ENCODE results near the gene PTPRM.
A peak's percentile ranks its signal among the peaks of the same experiment; 100 is the strongest.

The PTPRM gene

DNA sequence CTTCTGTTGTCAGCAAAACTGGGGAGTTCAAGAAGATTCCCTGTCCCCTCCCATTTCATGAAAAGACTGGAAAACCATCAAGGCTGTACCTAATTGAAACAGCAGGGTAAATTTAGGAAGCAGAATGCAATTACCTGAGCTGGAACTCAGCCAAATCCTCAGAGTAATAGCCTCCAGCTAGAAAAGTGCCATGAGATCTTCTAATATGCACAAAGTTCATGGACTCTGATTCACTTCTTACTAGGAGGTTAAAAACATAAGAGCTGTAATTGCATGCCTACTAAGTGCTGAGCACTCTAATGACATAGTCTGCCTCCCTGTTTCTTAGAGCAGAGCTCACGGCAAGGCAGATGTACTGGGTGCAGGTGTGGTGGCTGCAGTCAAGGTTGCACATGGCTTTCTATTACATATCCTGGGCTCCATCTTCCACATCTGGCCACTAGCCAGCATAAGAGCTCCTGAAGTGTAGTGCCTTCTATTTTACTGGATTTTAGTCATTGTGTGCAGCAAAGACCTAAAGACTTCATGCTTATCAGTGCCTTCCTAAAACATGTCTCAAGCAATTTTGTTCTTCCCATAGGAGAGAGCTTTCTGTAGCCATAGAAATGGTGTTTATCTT is 341.7 kb downstream of the PTPRM start:
- no peak for DNase-seq

DNA sequence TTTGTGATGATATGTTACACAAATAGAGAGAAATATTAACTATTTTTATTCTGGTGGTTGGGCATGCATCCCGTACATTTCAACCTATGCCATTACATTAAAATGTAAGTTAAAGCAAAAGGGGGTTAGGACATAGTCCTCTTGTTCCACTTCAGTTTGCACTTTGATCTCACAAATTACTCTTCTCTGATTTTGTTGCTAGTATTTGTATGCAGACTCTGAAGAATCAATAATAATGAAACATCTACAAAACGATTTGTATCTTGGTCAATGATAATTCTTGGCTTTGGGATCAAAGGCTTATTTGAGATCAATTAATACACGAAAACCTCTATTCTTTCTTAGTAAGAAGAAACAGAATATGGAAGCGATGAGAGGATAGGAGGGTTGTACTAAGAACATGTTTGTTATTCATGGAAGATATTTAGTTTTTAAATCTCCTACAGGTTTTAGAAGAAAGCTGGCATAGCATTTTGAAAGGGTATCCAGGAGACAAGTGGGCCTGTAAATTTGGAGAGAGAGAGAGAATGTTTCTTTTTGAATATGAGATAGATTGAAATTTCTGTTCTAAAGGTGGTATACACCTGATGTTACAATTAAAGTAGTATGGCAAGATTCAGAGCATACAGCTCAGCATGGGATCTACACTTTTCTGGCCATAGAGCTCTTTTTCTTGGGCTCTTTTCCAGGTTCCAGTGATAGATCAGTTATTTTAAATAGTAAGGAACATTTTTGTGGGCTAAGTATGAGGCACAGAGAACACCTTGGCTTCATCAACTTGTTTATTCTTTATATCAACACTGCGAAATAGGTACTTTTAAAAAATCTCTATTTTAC is 347.9 kb downstream of the PTPRM start:
- no peak for DNase-seq

DNA sequence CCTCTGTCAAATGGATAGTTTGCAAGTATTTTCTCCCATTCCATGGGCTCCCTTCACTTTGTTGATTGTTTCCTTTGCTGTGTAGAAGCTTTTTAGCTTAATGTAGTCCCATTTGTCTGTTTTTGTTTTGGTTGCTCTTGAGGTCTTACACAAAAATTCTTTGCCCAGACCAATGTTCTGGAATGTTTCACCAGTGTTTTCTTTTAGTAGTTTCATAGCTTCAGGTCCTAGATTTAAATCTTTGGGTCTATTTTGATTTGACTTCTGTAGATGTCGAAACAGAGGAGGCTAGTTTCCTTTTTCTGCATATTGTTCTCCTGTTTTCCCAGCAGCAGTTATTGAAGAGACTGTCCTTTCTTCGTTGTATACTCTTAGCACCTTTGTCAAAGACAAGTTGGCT is 351.6 kb downstream of the PTPRM start:
- DNase-seq: no peak

- no peak for DNase-seq
These were observed 352.4 kb downstream of the PTPRM start for GRCh38 chr18:7919565-7919964.

- no peak for DNase-seq
These were observed 354.9 kb downstream of the PTPRM start for GRCh38 chr18:7921938-7922587.

DNA sequence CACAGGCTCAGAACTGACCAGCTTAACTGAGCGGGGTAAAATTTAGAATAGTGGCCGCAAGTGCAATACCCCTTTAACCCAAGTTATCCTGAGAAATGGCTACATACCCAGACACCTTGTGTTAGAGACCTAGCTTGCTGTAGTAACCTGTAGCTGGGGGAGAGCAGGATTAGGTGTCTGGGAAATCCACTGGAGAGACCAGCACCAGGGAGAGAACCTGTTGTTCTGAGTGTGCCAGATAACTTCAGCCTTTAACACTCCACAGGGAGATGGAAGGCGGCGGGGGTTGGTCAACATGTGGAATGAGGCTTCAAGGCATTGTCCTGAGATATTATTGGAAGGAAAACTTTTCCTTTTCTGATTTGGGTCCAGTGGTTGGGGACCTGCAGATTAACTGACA is 356.0 kb downstream of the PTPRM start:
- no peak for DNase-seq

DNA sequence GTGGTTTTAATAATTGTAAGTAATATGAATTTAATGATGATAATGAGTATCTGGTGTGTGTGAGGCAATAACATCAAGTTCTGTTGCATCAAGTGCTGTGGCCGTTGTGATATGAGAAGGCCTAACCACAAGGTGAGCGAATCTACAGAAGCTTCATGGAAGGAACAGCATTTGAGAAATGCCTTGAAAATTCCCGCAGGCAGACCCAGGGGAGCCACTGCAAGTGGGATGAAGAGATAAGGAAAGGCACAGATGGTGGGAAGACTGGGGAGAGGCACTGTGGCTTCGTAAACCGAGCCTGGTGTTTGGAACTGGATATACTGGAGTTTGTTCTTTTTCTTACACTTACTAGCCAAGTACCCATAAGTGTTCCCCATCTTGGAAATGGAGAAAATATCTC is 357.5 kb downstream of the PTPRM start:
- DNase-seq: no peak

DNA sequence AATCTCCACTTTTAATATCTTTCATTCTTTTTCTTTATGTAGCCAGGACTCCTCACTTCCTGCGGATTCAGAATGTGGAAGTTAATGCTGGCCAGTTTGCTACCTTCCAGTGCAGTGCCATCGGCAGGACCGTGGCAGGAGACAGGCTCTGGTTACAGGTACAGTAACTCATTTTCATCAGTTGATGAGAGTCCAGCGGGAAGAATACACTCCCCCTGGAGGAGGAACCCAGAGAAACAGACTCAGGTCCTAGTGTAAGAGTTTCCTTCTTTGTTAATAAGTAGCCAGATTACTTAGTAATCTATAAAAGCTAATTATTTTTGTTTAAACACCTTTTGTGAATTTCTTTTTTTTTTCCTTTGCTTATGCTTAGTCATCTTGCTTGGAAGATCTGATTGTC is 359.4 kb downstream of the PTPRM start:
- no peak for DNase-seq

DNA sequence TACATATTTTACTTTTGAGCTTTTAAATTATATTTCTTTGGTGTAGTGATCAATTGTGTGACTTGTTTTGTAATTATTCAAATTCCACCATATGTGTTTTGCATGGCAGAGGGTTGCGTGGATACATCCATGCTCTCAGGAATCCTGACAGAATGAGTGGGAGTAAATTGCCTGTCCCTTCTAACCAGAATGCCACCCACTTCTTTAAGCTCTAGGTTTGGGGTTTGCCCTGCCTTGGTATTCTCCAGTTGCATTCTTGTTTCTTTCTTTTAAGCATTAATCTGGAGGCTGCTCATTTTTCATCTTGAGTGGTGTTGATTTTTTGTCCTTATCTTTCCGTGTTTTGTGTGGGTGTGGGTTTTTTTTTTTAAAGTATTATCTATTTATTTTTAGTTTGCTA is 360.0 kb downstream of the PTPRM start:
- no peak for DNase-seq

DNA sequence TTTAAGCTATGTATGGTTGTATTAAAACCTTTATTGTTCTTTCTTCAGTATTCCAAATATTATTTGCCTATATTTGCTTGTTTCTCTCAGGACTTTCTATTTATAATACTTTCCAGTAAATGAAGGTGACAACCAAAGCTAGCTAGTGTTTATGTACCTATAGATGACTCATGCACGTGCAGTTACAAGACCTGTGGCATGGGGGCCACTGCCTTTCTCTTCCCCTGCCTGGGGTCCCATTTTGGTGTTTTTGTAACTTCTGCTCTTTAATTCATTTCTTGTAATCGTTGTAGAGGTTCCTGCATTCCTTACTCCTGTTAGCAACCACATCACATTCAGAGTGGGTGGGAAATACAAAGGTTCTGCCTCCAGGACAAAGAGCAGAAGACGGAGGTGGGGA is 364.6 kb downstream of the PTPRM start:
- no peak for DNase-seq

GRCh38 chr18:7937268-7937667 is 370.2 kb downstream of the PTPRM start:
- DNase-seq: no peak

DNA sequence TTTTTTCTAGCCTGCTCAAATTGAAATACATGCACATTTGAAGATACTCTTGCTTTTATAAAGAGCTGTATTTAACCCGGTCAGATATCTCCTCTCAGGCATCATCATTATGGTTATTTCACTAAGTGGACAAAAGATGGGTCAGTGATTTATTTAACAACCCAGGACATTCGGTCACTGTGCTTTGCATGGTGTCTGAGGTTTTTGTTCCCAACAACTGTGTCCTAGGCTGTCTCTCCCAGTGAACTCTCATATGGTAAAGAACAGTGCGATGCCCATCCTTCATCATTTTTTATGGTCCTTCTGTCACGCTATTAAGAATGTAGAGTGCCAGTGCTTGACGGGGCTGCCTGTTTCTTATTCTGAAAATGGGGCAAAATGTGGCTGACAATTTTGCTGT is 372.4 kb downstream of the PTPRM start:
- no peak for DNase-seq

GRCh38 chr18:7940379-7940778 is 373.3 kb downstream of the PTPRM start:
- no peak for DNase-seq

DNA sequence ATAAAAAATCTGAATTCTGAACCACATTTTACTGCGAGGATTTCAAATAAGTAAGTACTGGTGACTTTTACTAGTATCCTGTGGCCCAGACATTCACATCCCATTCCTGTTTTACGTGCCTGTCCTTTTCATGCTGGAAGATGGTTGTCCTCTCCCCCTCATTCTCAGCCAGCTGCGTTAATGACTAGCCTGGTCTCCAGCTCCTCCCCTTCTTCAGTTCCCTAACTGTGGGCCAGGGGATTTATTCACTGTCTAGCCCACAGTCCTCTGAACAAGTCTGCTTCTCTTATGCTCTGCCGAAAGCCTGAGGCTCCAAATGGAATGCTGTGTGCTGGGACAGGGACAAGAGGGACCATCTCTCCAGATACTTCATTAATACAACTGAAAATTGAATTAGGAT is 373.9 kb downstream of the PTPRM start:
- no peak for DNase-seq

DNA sequence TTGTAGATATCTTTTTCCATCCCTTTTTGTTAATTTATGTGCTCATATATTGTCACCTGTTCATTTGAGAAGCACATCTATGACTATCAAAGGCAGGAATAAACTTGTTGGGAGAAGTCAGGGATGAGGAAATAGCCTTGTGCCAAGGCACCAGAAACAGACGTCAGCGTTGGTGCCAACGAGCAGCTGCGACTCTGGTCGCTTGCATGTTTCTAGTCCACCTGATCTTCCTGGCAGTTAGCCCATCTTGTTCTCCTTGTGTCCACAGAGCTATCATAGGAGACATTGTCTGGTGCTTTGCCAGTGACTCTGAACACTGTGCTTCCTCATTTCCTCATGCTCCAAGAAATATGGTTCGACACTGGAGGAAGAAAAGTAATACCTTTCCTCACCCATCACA is 374.4 kb downstream of the PTPRM start:
- no peak for DNase-seq

DNA sequence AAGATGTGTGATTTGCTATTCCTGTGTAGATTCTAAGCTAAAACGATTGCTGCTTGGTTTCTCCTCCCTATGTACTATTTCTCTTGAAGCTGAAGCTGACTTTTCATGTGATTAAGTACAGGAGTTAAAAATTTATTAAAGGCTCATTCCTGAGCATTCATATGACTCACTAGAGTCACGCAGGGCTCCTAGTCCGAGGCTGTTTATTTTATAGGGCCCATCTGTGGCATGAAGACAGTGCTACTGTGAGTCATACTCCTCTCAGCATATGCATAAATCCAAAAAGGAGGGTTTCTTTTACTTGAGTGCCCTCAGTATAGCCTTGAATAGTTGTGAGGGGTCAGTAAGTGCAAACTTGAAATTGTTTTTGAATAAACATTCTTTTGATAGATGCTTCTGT is 378.8 kb downstream of the PTPRM start:
- no peak for DNase-seq

DNA sequence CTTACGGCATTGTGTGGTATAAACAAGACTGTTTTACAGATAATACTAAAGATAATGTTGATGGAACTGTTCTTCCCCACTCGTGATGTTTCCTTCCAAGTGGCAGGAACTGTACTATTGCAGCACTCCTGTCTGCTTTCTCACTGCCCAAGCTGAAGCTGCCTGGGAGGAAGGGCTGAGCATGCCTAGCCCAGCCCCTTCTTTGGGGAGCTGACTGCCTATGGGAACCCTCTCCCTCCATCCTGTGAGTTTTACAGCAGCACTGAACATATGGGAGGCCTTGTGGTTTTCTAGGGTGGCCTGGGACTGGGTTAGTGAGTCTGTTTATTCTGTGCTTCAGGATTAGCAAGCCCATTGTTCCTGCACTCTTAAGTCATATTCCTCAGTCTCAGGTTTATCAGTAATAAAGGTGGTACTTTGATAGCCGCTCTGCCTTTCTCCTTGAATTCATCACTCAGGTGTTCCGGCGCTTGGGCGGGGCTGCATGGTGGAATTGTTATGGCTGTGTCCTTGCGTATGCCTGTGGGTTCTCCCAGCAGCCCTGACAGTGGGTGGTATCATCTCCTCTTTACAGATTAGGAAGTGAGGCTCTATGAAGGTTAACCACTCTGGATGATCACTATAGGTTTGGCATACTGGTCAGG is 379.7 kb downstream of the PTPRM start:
- peak in 1 of 2 experiments; percentile 5 for DNase-seq

DNA sequence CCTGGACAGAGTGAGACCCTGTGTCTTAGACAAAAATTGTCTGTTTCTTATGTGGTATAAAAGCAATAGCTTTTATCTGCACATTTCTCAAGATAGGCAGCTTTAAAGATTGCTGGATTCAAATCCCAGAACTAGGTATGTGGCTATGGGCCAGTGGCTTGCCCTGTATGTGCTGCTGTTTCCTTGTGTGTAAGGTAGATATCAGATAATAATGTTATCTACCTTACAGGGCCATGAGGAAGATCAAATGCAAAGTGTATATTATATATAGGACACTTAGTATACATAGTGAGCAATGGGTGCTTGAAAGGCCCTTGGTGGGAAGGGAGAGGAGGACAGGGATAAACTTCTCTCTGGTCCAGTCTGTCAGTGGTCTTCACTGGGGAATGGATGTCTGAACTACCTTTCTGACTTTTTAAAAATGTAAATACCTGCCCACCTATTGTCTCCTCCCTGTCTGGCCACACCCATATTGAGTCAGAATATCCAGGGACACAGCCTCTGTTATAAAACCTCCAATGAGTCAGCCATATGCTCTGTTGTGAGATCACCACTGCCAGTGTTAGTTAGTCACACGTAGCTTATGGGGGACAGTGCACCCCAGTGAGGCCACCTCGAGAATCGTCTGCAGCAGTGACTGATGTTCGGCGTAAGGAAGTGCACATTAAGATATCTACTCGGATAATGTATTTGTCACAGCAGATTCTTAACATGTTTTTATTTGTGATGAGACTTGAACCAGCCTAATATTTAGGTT is 383.4 kb downstream of the PTPRM start:
- DNase-seq: no peak

GRCh38 chr18:7953095-7953958 is 386.2 kb downstream of the PTPRM start:
- no peak for DNase-seq

- no peak for DNase-seq
These were observed 387.1 kb downstream of the PTPRM start for GRCh38 chr18:7954238-7954637.

DNA sequence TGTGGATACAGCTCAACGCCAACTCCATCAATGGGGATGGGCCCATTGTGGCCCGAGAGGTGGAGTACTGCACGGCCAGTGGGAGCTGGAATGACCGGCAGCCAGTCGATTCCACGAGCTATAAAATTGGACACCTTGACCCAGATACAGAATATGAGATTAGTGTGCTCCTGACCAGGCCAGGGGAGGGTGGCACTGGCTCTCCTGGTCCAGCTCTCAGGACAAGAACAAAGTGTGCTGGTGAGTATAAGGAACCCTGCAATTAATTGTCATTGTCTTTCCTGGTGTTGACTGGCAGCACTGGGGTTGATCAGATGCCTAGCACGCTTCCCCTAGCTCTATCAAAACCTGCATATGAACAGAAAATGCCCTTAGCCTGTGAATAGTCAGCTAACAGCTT is 388.1 kb downstream of the PTPRM start:
- no peak for DNase-seq

- DNase-seq: no peak
These were observed 390.2 kb downstream of the PTPRM start for GRCh38 chr18:7957297-7957696.
